H54 (cell line): Measurements from ENCODE around the gene CUEDC1.
A peak's percentile ranks its signal among the peaks of the same experiment; 100 is the strongest.

ENCODE experiments used
- DNase-seq: peaks from one replicate; pipeline ENCODE4 v3.0.0; 2011; ENCODE audit warnings: low spot score, mixed read lengths; ENCODE audit not compliant: insufficient read length
- FAIRE-seq: peaks from 3 replicates; lab custom pipeline; 2011; peaks lifted over from hg19 to GRCh38; lab: Jason Lieb, UNC
- POLR2A ChIP-seq: IDR thresholded peaks from 2 replicates; pipeline ENCODE4 v1.6.1; 2011; ENCODE audit warnings: low read depth, mild to moderate bottlenecking, low read length

CUEDC1 gene

DNA sequence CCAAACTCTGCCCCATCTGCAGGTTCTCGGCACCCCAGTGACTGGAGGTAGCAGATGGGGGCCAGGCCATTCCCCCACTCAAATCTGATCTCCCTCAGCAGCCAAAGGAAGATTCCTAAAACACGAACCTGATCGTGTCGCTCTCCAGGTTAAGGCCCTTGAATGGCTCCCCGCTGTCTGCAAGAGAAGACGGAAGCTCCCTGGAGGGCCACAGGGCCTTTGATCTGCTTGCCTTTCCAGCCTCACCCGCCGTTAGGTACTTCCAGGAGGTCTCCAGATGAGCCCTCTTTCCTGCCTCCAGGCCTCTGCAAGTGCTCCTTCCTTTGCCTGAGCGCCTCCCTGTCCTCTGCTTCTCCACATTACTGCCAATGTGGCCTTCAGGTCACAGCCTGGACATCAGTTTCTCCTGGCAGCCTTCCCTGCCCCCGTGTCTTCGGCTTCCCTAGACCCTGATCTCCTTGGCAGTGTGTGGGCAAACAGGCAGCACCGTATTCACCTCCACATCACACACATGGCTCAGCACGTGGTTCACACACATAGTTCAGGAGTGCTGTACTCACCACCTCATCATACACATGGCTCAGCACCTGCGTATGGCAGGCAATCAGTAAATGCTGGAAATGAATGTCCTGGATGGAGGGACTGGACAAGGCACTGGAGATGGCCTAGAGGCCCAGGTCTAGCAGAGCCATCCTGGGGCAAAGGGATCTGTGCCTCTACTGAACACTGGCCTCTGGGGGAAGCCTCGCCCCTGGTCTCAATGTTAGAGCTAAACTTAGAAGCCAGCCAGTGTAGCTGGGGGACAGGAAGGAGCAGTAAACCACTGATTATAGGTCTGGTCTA is 79.0 kb downstream of the CUEDC1 start:
- no peak for TF ChIP-seq POLR2A
- FAIRE-seq (no peak), DNase-seq (no peak)

DNA sequence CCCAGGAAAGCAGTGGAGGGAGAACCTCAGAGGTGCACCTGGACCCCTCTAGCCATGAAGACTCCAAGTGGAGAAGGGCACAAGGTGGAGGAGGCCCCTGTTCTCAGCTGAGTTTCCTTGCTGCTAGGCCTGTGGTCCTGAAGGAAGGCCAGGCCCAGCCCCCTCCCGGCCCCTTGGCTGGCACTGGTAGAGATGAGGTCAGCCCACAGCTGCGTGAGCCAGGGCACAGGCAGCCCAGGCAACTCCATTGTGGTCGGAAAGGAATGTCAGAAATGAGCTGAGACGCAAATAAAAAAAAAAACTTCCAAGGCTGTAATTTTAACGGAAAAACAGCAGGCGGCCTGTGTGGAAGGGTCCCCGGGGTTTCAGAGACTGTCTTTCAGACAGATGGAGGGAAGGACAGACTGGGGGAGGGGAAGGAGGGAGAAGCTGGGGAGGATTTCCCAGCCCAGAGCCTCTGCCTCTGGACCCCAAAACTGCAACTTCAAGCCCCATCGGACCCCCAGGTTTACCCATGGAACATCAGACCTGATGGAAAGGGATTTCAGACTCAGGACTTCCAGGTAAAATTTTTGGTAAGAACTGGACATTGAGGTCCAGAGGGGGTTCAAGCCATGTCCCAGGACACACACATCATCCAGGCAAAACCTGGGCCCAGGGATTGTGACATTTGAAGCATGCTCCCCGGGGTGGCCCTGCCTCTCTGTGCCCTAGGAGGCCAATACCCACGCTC is 79.8 kb downstream of the CUEDC1 start:
- FAIRE-seq (peak; percentile 20), DNase-seq (peak; percentile 94)
- no peak for TF ChIP-seq POLR2A

DNA sequence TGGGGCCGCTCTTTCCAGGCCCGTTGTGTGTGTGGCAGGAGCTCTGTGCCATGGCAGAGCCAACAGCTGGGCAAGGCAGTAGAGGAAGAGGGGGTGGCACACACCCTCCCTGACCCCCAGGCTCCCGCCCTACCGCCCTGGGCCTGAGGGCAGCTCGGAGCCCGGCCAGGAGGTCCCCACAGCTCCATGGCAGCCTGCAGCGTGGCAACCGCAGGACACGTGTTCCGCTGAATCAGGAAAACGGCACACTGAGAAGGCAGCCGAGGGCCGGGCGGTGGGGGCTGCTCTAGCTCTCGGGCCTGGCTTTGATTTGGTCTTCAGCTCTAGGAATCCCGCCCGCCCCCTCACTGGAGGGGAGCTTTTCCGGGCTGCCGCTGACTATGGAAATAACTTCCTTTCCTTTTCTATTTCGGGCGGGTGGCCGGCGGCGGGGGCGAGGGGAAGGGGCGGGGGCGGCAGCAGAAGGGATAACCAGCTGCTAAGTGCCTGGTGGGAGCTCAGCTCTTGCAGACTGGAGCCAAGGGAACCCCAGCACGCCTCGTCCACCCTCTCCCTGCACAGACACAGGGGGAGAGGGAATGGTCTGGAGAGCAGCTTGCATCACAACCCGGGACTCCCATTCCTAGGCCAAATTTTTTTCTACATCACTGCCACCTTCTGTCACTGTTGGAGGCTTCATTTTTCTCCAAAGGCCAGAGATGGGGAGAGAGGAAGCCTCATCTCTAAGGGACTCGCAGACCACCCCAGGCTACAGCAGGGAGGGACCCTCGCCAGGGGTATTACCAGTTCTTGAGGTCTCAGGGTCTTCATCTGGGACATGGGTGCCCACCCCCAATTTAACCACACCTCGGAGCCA is 80.5 kb downstream of the CUEDC1 start:
- FAIRE-seq: no peak
- DNase-seq: peak; percentile 95
- peak; percentile 35; the same call in 1 of the 2 replicates for TF ChIP-seq POLR2A

DNA sequence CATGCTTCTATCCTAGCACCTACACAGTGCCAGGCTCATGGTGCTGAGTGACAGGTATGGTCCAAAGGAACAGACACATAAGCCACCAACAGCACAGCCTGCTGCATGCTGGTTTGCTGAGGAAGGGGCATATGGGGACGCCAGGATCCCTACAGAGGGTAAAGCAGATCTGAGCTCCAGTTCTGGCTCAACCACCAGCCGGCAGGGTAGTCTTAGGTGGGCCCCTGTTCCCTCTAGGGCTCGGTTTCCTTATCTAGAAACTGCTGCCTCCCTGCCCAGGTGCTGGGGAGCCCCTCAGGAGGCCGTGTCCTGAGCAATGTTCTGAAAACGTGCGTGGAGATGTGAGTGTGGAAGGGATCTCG is 81.2 kb downstream of the CUEDC1 start:
- FAIRE-seq (no peak), DNase-seq (no peak)
- no peak for TF ChIP-seq POLR2A

DNA sequence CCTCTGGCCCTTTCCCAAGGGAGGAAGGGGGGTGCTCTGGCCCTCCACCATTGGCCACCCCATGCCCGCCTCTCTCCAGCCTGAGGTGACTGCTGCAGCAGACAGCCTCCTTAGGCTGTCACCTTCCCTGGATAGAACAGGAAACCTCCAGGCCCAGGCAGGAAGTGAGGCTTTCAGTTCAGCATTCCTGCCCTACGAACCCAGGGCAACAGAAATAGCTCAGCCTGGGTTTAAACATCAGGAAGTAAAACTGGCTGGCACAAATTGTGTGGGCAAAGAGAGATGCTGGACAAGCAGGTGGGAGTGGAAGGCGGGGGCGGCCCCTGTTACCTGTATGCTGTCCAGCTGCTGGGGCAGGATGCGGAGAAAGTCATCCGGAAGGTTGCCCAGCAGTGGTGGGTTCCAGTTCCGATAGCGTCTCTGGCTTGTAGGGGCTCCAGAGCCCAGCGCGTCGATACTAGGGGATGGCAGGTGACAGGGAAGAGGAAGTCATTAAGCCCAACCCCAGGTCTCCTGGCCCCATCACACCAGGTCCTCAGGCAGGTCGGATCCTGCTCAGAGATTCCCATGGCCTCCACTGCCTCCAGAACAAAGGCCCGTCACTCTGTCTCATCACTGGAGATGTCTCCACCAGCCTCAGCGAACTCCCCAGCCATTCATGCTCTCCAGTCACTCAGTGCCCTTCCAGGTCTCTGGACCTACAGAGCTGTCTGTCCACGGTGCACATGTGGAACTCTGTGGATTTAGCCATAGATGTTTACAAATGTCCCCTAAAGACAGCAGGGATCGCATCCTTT is 81.8 kb downstream of the CUEDC1 start:
- no peak for FAIRE-seq
- TF ChIP-seq POLR2A: no peak
- DNase-seq: no peak

DNA sequence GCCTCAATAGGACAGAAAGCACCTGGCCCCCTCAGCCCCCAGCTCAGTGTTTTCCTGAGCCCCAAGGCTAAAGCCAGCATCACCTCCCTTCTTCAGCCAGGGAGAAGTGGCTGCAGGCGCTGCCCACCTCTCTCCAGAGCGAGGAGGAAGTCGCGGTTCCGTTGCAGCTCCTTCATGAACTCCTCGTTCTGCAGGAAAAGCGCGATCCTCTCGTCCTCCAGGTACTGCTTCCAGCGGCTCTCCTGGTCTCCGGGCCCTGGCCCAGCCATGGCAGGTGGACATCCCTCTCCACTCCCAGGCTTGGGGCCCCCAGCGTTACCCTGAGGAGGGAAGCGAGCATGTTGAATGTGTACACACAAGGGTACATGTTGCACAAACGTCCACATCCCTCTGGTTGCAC is 82.7 kb downstream of the CUEDC1 start:
- no peak for TF ChIP-seq POLR2A
- DNase-seq (no peak), FAIRE-seq (no peak)

DNA sequence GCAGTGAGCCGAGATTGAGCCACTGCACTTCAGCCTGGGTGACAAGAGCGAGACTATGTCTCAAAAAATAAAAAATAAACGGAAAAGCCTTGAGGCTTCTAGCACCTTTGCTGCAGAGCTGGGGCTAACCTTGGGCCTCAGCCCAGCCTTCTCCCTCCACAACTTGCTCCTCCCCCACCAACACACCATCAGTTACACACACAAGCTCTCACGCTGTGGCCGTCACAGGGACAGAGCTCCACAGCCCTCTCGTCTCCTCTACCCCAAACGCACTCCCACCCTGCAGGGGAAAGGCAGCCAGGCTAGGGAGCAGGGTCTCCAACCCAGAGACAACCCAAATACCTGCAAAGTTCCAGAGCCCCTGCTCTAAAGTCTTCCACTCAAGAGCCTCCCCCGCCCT is 83.3 kb downstream of the CUEDC1 start:
- FAIRE-seq: no peak
- no peak for TF ChIP-seq POLR2A
- DNase-seq: no peak

DNA sequence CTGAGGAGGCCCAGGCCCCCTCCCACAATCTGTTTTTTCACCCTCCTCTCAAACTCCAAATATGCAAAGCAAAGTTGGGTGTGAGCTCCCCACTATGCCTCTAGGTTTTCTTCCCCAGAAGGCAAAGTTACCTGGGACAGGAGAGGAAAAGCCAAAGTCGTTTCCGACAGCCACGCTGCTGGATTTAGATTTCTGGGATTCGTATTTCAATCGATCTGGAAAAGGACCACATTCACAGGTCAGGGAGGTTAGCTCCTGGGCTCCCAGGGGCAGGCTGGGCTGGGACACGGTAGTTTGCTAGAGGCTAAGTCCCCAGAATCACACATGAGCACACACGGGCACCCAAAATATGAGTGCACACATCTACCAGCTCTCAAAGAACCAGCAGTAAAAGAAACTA is 84.1 kb downstream of the CUEDC1 start:
- no peak for FAIRE-seq
- no peak for TF ChIP-seq POLR2A
- no peak for DNase-seq

DNA sequence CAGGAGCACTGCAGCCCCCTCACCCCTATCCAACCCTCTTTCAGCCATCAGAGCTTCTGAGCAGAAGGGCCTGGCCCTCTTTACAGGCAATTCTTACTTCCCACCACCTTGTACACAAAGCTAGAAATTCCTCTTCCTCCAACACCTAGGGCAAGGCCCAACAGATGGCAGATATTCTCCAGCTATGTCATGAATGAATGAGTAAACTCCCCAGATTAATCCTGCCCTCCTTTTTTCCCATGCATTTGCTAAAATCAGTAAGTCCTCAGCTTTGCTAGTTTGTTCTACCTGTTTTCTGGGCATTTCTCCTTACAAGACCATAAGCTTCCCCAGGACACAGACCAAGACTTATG is 85.0 kb downstream of the CUEDC1 start:
- FAIRE-seq (no peak), DNase-seq (no peak)
- no peak for TF ChIP-seq POLR2A

DNA sequence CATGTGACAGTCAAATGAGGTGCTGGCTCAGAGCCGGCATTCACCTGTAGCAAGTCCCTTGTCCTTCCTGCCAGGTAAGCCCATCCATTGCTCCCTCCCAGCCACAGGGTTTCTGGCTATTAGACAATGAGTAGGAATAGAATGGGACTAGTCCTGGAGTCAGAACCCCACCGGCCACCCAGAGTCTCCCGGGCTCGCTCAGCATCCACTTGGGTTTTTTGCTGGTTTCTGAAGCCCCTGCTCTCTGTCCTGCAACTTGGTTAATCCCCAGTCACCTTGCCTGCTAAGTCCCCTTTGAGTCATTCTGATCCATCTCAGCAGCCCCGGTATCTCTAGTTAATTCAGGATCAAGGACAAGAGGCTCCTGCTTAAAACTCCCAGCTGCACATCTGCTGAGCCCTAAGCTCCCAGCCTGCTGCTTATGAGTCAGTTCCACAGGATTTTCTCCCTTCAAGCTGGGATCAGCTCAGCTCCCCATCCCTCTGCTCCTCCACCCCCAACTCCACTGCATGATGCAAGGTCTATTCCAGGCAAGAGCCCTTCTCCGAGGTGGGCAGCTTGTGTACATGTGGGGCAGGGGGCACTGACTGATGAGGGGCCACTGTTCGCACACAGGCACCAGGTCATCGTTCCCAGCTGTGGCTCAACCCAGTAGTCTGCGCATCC is 85.5 kb downstream of the CUEDC1 start:
- DNase-seq (peak; percentile 94), FAIRE-seq (peak; percentile 11)
- TF ChIP-seq POLR2A: no peak

DNA sequence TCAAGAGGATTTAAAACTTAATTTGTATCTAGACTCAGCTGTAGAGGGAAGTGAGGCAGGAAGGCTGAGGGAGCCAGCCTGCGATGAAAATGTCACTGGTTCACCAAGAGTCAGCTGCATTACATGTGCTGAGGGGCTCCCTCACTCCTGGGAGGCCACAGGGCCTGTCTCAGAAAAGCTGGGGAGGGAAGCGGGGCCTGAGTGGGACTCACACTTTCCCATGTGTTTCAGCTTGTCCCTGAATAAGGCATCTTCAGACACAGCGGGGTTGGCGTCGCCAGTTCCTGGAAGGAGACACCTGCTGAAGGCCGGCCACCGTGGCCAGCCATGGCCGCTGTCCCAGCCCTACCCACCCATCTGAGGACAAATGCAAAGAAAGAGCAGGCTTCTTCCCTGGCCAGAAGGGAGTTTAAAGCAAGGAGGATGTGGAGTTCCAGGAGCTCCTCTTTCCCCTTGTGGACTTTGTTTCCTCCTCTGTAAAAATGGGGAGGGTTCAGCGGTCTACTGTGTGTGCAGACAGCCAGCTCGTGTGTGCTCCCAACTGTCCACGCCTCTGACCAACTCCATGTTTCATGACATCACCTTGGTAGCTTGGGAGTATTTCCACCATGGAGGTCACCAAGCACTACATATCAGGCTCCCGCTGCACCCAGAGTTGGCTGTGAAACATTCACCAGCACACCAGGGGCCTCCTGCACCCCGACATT is 86.1 kb downstream of the CUEDC1 start:
- TF ChIP-seq POLR2A: no peak
- DNase-seq (no peak), FAIRE-seq (no peak)
